SK-N-SH (cell line): ENCODE data around the gene CAMK2N2. TPM values are rescaled to one million over a fixed set of nuclear protein-coding genes. Genes with fewer than 3 reads are reported as not detected.

Experiments
- CTCF ChIA-PET: fragments of 300-600, 350-600 bp; formaldehyde crosslinking; extraction: SDS; loops from one replicate; lab custom pipeline; 2021; lab: Yijun Ruan, JAX
- POLR2A ChIA-PET: fragments of 350-600 bp; sonication (Branson Sonifier 250); formaldehyde crosslinking; extraction: SDS; loops from one replicate; lab custom pipeline; 2020; ENCODE audit warnings: antibody characterized with exemption, inconsistent platforms; lab: Yijun Ruan, JAX
- DNase-seq: peaks from one replicate; pipeline ENCODE4 v3.0.0; 2012
- H2AFZ ChIP-seq: fragments of 200-600 bp; sonication (generic); 2 replicates; pipeline ENCODE4 v1.8.1; 2016; ENCODE audit warnings: antibody characterized with exemption, mild to moderate bottlenecking, low read depth
- H3F3A ChIP-seq: fragments of 200-600 bp; sonication (generic); replicated peaks from 2 replicates; pipeline ENCODE3; 2016; ENCODE audit warnings: antibody characterized with exemption, mild to moderate bottlenecking; ENCODE audit not compliant: insufficient read depth
- H3K27ac ChIP-seq, 2 experiments: fragments of 200-500 bp in 1 of 2; fragments of 200-600 bp in 1 of 2; sonication (Bioruptor generic) in 1 of 2; sonication (generic), shearing (Covaris generic) in 1 of 2; 2 replicates each; pipeline versions ENCODE4 v1.5.1 to v1.6.1; 2014 to 2016; ENCODE audit warnings: low read depth in 2 of 2, inconsistent platforms in 1 of 2, low read length in 1 of 2, mild to moderate bottlenecking in 1 of 2, mixed read lengths in 1 of 2
- H3K27me3 ChIP-seq: fragments of 200-600 bp; sonication (generic), shearing (Covaris generic); 2 replicates; pipeline ENCODE4 v1.6.1; 2016; ENCODE audit warnings: mixed run types; ENCODE audit not compliant: insufficient read depth
- H3K36me3 ChIP-seq, 2 experiments: fragments of 200-500 bp in 1 of 2; fragments of 200-600 bp in 1 of 2; sonication (Bioruptor generic) in 1 of 2; sonication (generic) in 1 of 2; replicated peaks in 1 of 2; 2 replicates each; pipeline versions ENCODE3 to v1.5.1; 2014 to 2016; ENCODE audit warnings: low read length in 1 of 2, mild to moderate bottlenecking in 1 of 2; ENCODE audit not compliant: insufficient read depth in 2 of 2, control insufficient read depth in 1 of 2
- H3K4me1 ChIP-seq, 2 experiments: fragments of 200-500 bp in 1 of 2; fragments of 200-600 bp in 1 of 2; sonication (Bioruptor generic) in 1 of 2; sonication (generic), shearing (Covaris generic) in 1 of 2; 2 replicates each; pipeline versions ENCODE4 v1.5.1 to v1.6.1; 2014 to 2016; ENCODE audit warnings: low read depth in 1 of 2, low read length in 1 of 2, mixed run types in 1 of 2; ENCODE audit not compliant: insufficient read depth in 2 of 2, control insufficient read depth in 1 of 2
- H3K4me2 ChIP-seq: fragments of 200-600 bp; sonication (generic), shearing (Covaris generic); 2 replicates; pipeline ENCODE4 v1.6.1; 2017; ENCODE audit warnings: mixed run types
- H3K4me3 ChIP-seq, 2 experiments: fragments of 200-500 bp in 1 of 2; fragments of 200-600 bp in 1 of 2; sonication (Bioruptor generic) in 1 of 2; sonication (generic), shearing (Covaris generic) in 1 of 2; 2 replicates each; pipeline versions ENCODE4 v1.5.1 to v1.8.1; 2014 to 2016; ENCODE audit warnings: low read depth in 2 of 2, inconsistent platforms in 1 of 2, low read length in 1 of 2, mild to moderate bottlenecking in 1 of 2, mixed read lengths in 1 of 2, moderate library complexity in 1 of 2
- H3K79me2 ChIP-seq: fragments of 200-600 bp; sonication (generic); 2 replicates; pipeline ENCODE4 v1.8.1; 2017; ENCODE audit warnings: mild to moderate bottlenecking; ENCODE audit not compliant: insufficient read depth
- H3K9ac ChIP-seq: fragments of 200-600 bp; sonication (generic); 2 replicates; pipeline ENCODE4 v1.6.1; 2017; ENCODE audit warnings: mixed run types
- H3K9me2 ChIP-seq: fragments of 200-600 bp; sonication (generic); 2 replicates; pipeline ENCODE4 v1.6.1; 2017; ENCODE audit warnings: mixed run types
- H3K9me3 ChIP-seq: fragments of 200-600 bp; sonication (generic); 2 replicates; pipeline ENCODE4 v1.6.1; 2017; ENCODE audit warnings: mixed run types, mild to moderate bottlenecking, moderate library complexity
- H4K20me1 ChIP-seq: fragments of 200-600 bp; sonication (generic); 2 replicates; pipeline ENCODE4 v1.6.1; 2017; ENCODE audit warnings: mild to moderate bottlenecking, mixed run types; ENCODE audit not compliant: insufficient read depth
- CHD2 ChIP-seq: fragments of 150-350 bp; IDR thresholded peaks from 2 replicates; pipeline ENCODE4 v1.6.1; 2018; ENCODE audit warnings: low read length; ENCODE audit not compliant: partially characterized antibody
- EZH2phosphoT487 ChIP-seq: fragments of 200-600 bp; sonication (generic); IDR thresholded peaks from 2 replicates; pipeline ENCODE4 v1.6.1; 2017; ENCODE audit warnings: low read depth, mixed run types, mild to moderate bottlenecking, antibody characterized with exemption, moderate library complexity, borderline replicate concordance
- FOSL2 ChIP-seq: IDR thresholded peaks from 2 replicates; pipeline ENCODE4 v1.4.0; 2012; ENCODE audit warnings: low read depth, mild to moderate bottlenecking, moderate library complexity, borderline replicate concordance
- FOXJ3 ChIP-seq: sonication (generic); formaldehyde crosslinking; IDR thresholded peaks from 2 replicates; pipeline ENCODE4 v1.5.1; 2020; ENCODE audit warnings: mild to moderate bottlenecking, missing genetic modification reagents
- GABPA ChIP-seq: IDR thresholded peaks from 2 replicates; pipeline ENCODE4 v1.4.0; 2012; ENCODE audit warnings: low read depth, mild to moderate bottlenecking
- GATA2 ChIP-seq: sonication (generic); formaldehyde crosslinking; IDR thresholded peaks from 2 replicates; pipeline ENCODE4 v1.5.0; 2020; ENCODE audit warnings: mild to moderate bottlenecking, missing genetic modification reagents
- IRF3 ChIP-seq: fragments of 150-350 bp; IDR thresholded peaks from 2 replicates; pipeline ENCODE4 v1.6.1; 2016; ENCODE audit warnings: mild to moderate bottlenecking, low read depth, low read length
- JUND ChIP-seq: IDR thresholded peaks from 2 replicates; pipeline ENCODE4 v1.4.0; 2012
- RAD21 ChIP-seq: IDR thresholded peaks from 2 replicates; pipeline ENCODE4 v1.6.1; 2012; ENCODE audit warnings: mild to moderate bottlenecking, low read length
- RCOR1 ChIP-seq: fragments of 150-350 bp; IDR thresholded peaks from 2 replicates; pipeline ENCODE4 v1.6.1; 2017; ENCODE audit warnings: antibody characterized with exemption, low read length
- RXRA ChIP-seq: IDR thresholded peaks from 2 replicates; pipeline ENCODE4 v1.4.0; 2012; ENCODE audit warnings: low read depth, mild to moderate bottlenecking, borderline replicate concordance
- SMC3 ChIP-seq: IDR thresholded peaks from 2 replicates; pipeline ENCODE4 v1.6.1; 2012; ENCODE audit warnings: low read depth, low read length, improper control_type of control experiment
- TAF1 ChIP-seq: IDR thresholded peaks from 2 replicates; pipeline ENCODE4 v1.6.1; 2012; ENCODE audit warnings: low read depth, mild to moderate bottlenecking, low read length, moderate library complexity, borderline replicate concordance
- TCF12 ChIP-seq: IDR thresholded peaks from 2 replicates; pipeline ENCODE4 v1.4.0; 2012
- TEAD4 ChIP-seq: IDR thresholded peaks from 2 replicates; pipeline ENCODE4 v1.4.0; 2012; ENCODE audit warnings: mild to moderate bottlenecking, borderline replicate concordance; ENCODE audit not compliant: insufficient read depth
- USF2 ChIP-seq: fragments of 150-350 bp; IDR thresholded peaks from 2 replicates; pipeline ENCODE4 v1.6.1; 2017; ENCODE audit warnings: antibody characterized with exemption, low read length, low read depth, borderline replicate concordance
- YY1 ChIP-seq: IDR thresholded peaks from 2 replicates; pipeline ENCODE4 v1.4.0; 2012; ENCODE audit warnings: low read depth, mild to moderate bottlenecking
- WGBS: methylation state at CpG from one replicate; pipeline ENCODE4 v1.1.6; 2017; ENCODE audit warnings: low lambda C conversion rate; 5-methylcytosine and 5-hydroxymethylcytosine counted together
- polyA plus RNA-seq, 3 experiments: library from polyadenylated mRNA; depleted of rRNA; stranded (reverse); fragments of >200 nt; gene quantifications; 2 replicates each; pipeline ENCODE4 v1.2.3, GENCODE V29; 2012
- TF ChIP-seq, protein P1 (sequence below): fragments of 200-600 bp; sonication (generic); IDR thresholded peaks from 2 replicates; pipeline ENCODE4 v1.6.1; 2017; ENCODE audit warnings: antibody characterized with exemption, mild to moderate bottlenecking, moderate library complexity

The CAMK2N2 gene
- polyA plus RNA-seq, 1 of the 3 experiments (the other 2 are of a cell fraction) = 2.2 TPM

GRCh38 chr3:184255291-184256039 is 5.9 kb downstream of the CAMK2N2 start:
- Histone ChIP-seq H3K4me3 (no peak overlapping the region), H3K4me2 (no peak overlapping the region), H3K36me3 (no peaks in the 10 kb centered on the region), H3K27ac (no peak overlapping the region), H2AFZ (no peak overlapping the region), H3F3A (peaks cover 2% of the 10 kb centered on the region)
- POLR2A ChIA-PET = no interaction called here
- no peak for DNase-seq
- TF ChIP-seq, protein P1, sequence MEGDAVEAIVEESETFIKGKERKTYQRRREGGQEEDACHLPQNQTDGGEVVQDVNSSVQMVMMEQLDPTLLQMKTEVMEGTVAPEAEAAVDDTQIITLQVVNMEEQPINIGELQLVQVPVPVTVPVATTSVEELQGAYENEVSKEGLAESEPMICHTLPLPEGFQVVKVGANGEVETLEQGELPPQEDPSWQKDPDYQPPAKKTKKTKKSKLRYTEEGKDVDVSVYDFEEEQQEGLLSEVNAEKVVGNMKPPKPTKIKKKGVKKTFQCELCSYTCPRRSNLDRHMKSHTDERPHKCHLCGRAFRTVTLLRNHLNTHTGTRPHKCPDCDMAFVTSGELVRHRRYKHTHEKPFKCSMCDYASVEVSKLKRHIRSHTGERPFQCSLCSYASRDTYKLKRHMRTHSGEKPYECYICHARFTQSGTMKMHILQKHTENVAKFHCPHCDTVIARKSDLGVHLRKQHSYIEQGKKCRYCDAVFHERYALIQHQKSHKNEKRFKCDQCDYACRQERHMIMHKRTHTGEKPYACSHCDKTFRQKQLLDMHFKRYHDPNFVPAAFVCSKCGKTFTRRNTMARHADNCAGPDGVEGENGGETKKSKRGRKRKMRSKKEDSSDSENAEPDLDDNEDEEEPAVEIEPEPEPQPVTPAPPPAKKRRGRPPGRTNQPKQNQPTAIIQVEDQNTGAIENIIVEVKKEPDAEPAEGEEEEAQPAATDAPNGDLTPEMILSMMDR = no peak
- TF ChIP-seq CHD2 (no peak), SMC3 (no peak), RXRA (no peak), GATA2 (CRISPR knock-in tag) (no peak), USF2 (no peak), RCOR1 (no peak)
- TF ChIP-seq, all 33 proteins: peak for 0
- Histone ChIP-seq H3K9me3 (no peaks in the 10 kb centered on the region), H3K4me1 (peaks cover 0 to 11% of the 10 kb centered on the region in 2 experiments; a peak in 2 of 4 replicates), H4K20me1 (peaks cover 22% of the 10 kb centered on the region), H3K9me2 (no peaks in the 10 kb centered on the region), H3K27me3 (no peaks in the 10 kb centered on the region), H3K9ac (no peak overlapping the region), H3K79me2 (no peaks in the 10 kb centered on the region; the same call in 1 of the 2 replicates)
- 100% methylated on average over 3 of the region's 3 CpGs for WGBS
- CTCF ChIA-PET = interaction anchor here (0.6 to 1.4 kb wide), 5 partner anchors 14 to 370 kb away, joined by 3 to 4 read pairs (median 4); partner anchors contain the start of gene PARL

- ChIA-PET POLR2A (interaction anchor here (0.8 kb wide), 1 partner anchor 73 kb away, joined by 3 read pairs; no protein-coding TSS in a partner anchor), CTCF (interaction anchor here (0.6 to 3.4 kb wide), 59 partner anchors 8 to 418 kb away, joined by 3 to 30 read pairs (median 5); partner anchors contain the start of genes ABCF3, AP2M1, CAMK2N2 and EIF2B5)
- Histone ChIP-seq H3K27me3 (no peaks in the 10 kb centered on the region), H4K20me1 (no peaks in the 10 kb centered on the region), H3K4me2 (peak overlapping the region; percentile 100), H3K4me3 (peak overlapping the region; percentile 94 to 97), H2AFZ (peak overlapping the region; percentile 99; the same call in 1 of the 2 replicates), H3K9me3 (no peaks in the 10 kb centered on the region), H3K36me3 (peaks cover 4 to 5% of the 10 kb centered on the region in 2 experiments), H3F3A (peaks cover 10% of the 10 kb centered on the region), H3K9ac (peak overlapping the region; percentile 82; the same call in 1 of the 2 replicates), H3K27ac (peak overlapping the region; percentile 52 to 77), H3K9me2 (no peaks in the 10 kb centered on the region), H3K79me2 (peaks cover 22% of the 10 kb centered on the region), H3K4me1 (peaks cover 0 to 3% of the 10 kb centered on the region in 2 experiments; a peak in 2 of 4 replicates)
- peak; percentile 85 for DNase-seq
- WGBS = 19% methylated on average over 17 of the region's 20 CpGs
- TF ChIP-seq JUND (no peak), TCF12 (no peak), RCOR1 (peak; percentile 50; the same call in 1 of the 2 replicates), TAF1 (no peak), GATA2 (CRISPR knock-in tag) (no peak), IRF3 (no peak), YY1 (no peak), CHD2 (peak; percentile 33), TEAD4 (no peak), RAD21 (peak; percentile 79), FOXJ3 (no peak), USF2 (no peak), EZH2phosphoT487 (no peak), RXRA (no peak), GABPA (no peak), FOSL2 (no peak)
These were observed 11.1 kb downstream of the CAMK2N2 start for GRCh38 chr3:184250167-184250828.
